Ovary (tissue), 10 donors: ENCODE data around the gene CA6. TPM values are rescaled to one million over a fixed set of nuclear protein-coding genes. Genes with fewer than 3 reads are reported as not detected.
"Not testable (repeated sequence)": the region's sequence is repeated elsewhere in the genome, so short reads cannot be mapped to it uniquely, and the experiment has no call there.

ENCODE experiments used
- DNase-seq, 5 donors: peaks; one replicate each; pipeline ENCODE4 v3.0.0-alpha.2; 2019 to 2020
- H3K27ac ChIP-seq, 2 donors: fragments of 200-600 bp; one replicate each; pipeline versions ENCODE4 v1.5.1 to v1.8.0; 2019 to 2022
- H3K27me3 ChIP-seq: fragments of 200-600 bp; one replicate; pipeline ENCODE4 v1.8.0; 2022
- H3K36me3 ChIP-seq: fragments of 200-600 bp; sonication (generic); one replicate; pipeline ENCODE4 v1.5.1; 2019
- H3K4me1 ChIP-seq: one replicate; pipeline ENCODE4 v1.8.1; 2013; ENCODE audit warnings: mild to moderate bottlenecking, moderate library complexity; ENCODE audit not compliant: insufficient read depth
- H3K4me3 ChIP-seq: fragments of 200-600 bp; sonication (generic); one replicate; pipeline ENCODE4 v1.5.1; 2017
- H3K9me3 ChIP-seq, 2 donors: fragments of 200-600 bp in 1 of 2; sonication (generic) in 1 of 2; one replicate each; pipeline versions ENCODE4 v1.5.1 to v1.8.1; 2013 to 2019; ENCODE audit warnings: mild to moderate bottlenecking in 1 of 2, moderate library complexity in 1 of 2
- CTCF ChIP-seq, 3 donors: fragments of 450-650 bp in 2 of 3; fragments of 200-600 bp in 1 of 3; IDR thresholded peaks; one replicate each; pipeline versions ENCODE4 v1.5.1 to v1.8.0; 2016 to 2022; ENCODE audit warnings: antibody characterized with exemption in 3 of 3, mild to moderate bottlenecking in 1 of 3
- EP300 ChIP-seq: sonication (generic); formaldehyde crosslinking; IDR thresholded peaks from one replicate; pipeline ENCODE4 v1.6.1; 2017; ENCODE audit warnings: antibody characterized with exemption
- POLR2A ChIP-seq: fragments of 450-650 bp; IDR thresholded peaks from one replicate; pipeline ENCODE4 v1.6.1; 2017; ENCODE audit warnings: antibody characterized with exemption, mild to moderate bottlenecking, moderate library complexity
- WGBS, 3 donors: extraction: QIAGEN DNeasy Blood & Tissue Kit in 1 of 3; methylation state at CpG; one replicate each; pipeline versions ENCODE4 v1.1.5 to v1.1.7; 2013 to 2017; 5-methylcytosine and 5-hydroxymethylcytosine counted together
- intact Hi-C, 4 donors: fragments of 100-400 bp; cut with DNase I; formaldehyde crosslinking; loops; one replicate each; pipeline versions ENCODE4 v1.11.0 to v1.15.1; 2022 to 2023
- long read RNA-seq, 3 donors: library from polyadenylated mRNA in 2 of 3; unstranded in 2 of 3; transcript quantifications; one replicate each; pipeline ENCODE4 v2.0.0 and lab custom pipeline, GENCODE V29; 2021 to 2026
- polyA plus RNA-seq, 2 donors: library from polyadenylated mRNA; stranded (reverse); fragments of 200-250 nt in 1 of 2; fragments of 350-450 nt in 1 of 2; fragmentation: Illumina TruSeq in 1 of 2; extraction: RNeasy Lipid Tissue Mini Kit (QIAGEN cat#74804) in 1 of 2; gene quantifications; one replicate each; pipeline ENCODE4 v1.2.3, GENCODE V29; 2013 to 2014
- total RNA-seq, 7 donors: library from RNA; depleted of rRNA in 2 of 7; stranded (reverse); fragments of >200 nt in 2 of 7; fragmentation: NEBNext Ultra II Directional in 3 of 7; extraction: Animal tissue kit (Norgen Biotek cat#: 25700) in 3 of 7; gene quantifications; one replicate each; pipeline versions ENCODE4 v1.1.0 to v1.2.4, GENCODE V29; 2016 to 2023
- donor health status: DM: no; HTN: no; CAD: no; lungs with moderate emphysema.
- donor health status: DM: no; HTN: no; CAD: no.
- donor health status: Bipolar disorder and iron deficiency.
- donor health status: DM: yes; HTN: yes; CAD: no.
- donor health status: DM: no; HTN: no; CAD: no.
- donor health status: DM: yes; HTN: yes; CAD: no.

The CA6 gene
- total RNA-seq (not detected), polyA plus RNA-seq (not detected)
- long read RNA-seq, donor 1: 0 reads
- long read RNA-seq, donor 2: 0 reads
- long read RNA-seq, donor 3: 0 reads

- Histone ChIP-seq H3K9me3 (no peaks in the 10 kb centered on the region), H3K27me3 (no peaks in the 10 kb centered on the region), H3K4me3 (no peak within 1 kb of the TSS), H3K36me3 (no peaks in the 10 kb centered on the region), H3K4me1 (no peaks in the 10 kb centered on the region), H3K27ac (no peak within 1 kb of the TSS)
- DNase-seq: no peak
- WGBS, 3 donors: 95 to 97% (median 97%) methylated on average over 8 of the region's 8 CpGs
- TF ChIP-seq EP300 (no peak), POLR2A (no peak), CTCF (IDR thresholded peaks at IDR 0.05) (no peak)
- intact Hi-C loops: no loop called here
Measured at GRCh38 chr1:8945568-8945967, at the start of gene CA6. CA6 (plus strand) TSS chr1:8945868; CDS start chr1:8945887, 19 bp downstream.

GRCh38 chr1:8896775-8897174, 48.9 kb upstream of the CA6 start:
- H3K4me3 ChIP-seq, H3K27me3 ChIP-seq, DNase-seq, H3K9me3 ChIP-seq, H3K4me1 ChIP-seq, H3K36me3 ChIP-seq, intact Hi-C loops, H3K27ac ChIP-seq: not testable (repeated sequence)
- 74 to 84% (median 82%) methylated on average over 3 of the region's 3 CpGs for whole genome bisulfite sequencing, 3 donors

GRCh38 chr1:8897505-8897904, 48.2 kb upstream of the CA6 start:
- H3K4me1 ChIP-seq, DNase-seq, H3K27ac ChIP-seq, H3K27me3 ChIP-seq, H3K36me3 ChIP-seq, H3K9me3 ChIP-seq, intact Hi-C loops, H3K4me3 ChIP-seq: not testable (repeated sequence)
- 89 to 92% (median 92%) methylated on average over 4 of the region's 4 CpGs for WGBS, 3 donors

- intact Hi-C loops, H3K36me3 ChIP-seq, H3K4me1 ChIP-seq, DNase-seq, H3K27me3 ChIP-seq, H3K9me3 ChIP-seq, H3K27ac ChIP-seq, H3K4me3 ChIP-seq: not testable (repeated sequence)
- WGBS, 3 donors: 83 to 94% (median 89%) methylated on average over 5 of the region's 5 CpGs
Measured at GRCh38 chr1:8898418-8898817, 47.2 kb upstream of the CA6 start.

GRCh38 chr1:8899046-8899445, 46.6 kb upstream of the CA6 start:
- Histone ChIP-seq H3K27me3 (no peaks in the 10 kb centered on the region), H3K36me3 (no peaks in the 10 kb centered on the region), H3K9me3 (no peaks in the 10 kb centered on the region), H3K27ac (no peak overlapping the region), H3K4me3 (no peak overlapping the region), H3K4me1 (no peaks in the 10 kb centered on the region)
- WGBS, 3 donors: 93 to 97% (median 96%) methylated on average over 7 of the region's 7 CpGs
- DNase-seq: no peak
- TF ChIP-seq POLR2A (no peak), EP300 (no peak), CTCF (IDR thresholded peaks at IDR 0.05) (no peak)
- intact Hi-C loops: no loop called here

- WGBS, 3 donors: 82 to 89% (median 87%) methylated on average over 4 of the region's 4 CpGs
- H3K4me1 ChIP-seq, H3K36me3 ChIP-seq, intact Hi-C loops, H3K27ac ChIP-seq, H3K4me3 ChIP-seq, H3K9me3 ChIP-seq, H3K27me3 ChIP-seq: not testable (repeated sequence)
- peak in 1 of 5 donors; percentile 24 for DNase-seq
Measured at GRCh38 chr1:8900684-8901083, 45.0 kb upstream of the CA6 start.

GRCh38 chr1:8902765-8903164, 42.9 kb upstream of the CA6 start:
- TF ChIP-seq CTCF (IDR thresholded peaks at IDR 0.05): no peak
- no peak for TF ChIP-seq POLR2A
- no peak for TF ChIP-seq EP300
- no peaks in the 10 kb centered on the region for H3K36me3 ChIP-seq
- H3K27ac ChIP-seq: no peak overlapping the region
- DNase-seq: no peak
- H3K9me3 ChIP-seq: no peaks in the 10 kb centered on the region
- H3K4me3 ChIP-seq: no peak overlapping the region
- peaks cover 3% of the 10 kb centered on the region for H3K4me1 ChIP-seq
- no peaks in the 10 kb centered on the region for H3K27me3 ChIP-seq
- intact Hi-C loops: no loop called here
- 85 to 86% (median 86%) methylated on average over 5 of the region's 5 CpGs for WGBS, 3 donors
